Aorta (tissue), 5 donors: Measurements from ENCODE around the gene TFPT. TPM values are rescaled to one million over a fixed set of nuclear protein-coding genes. Genes with fewer than 3 reads are reported as not detected.

Experiments used
- ATAC-seq: fragments of 200-7000 bp; cut with Tn5 transposase; one replicate; pipeline ENCODE4 v1.9.1; 2022; ENCODE audit warnings: moderate library complexity; ENCODE audit not compliant: low FRiP score
- DNase-seq, 2 donors: peaks; one replicate each; pipeline ENCODE4 v3.0.0-alpha.2; 2020
- H3K27ac ChIP-seq, 2 donors: one replicate each; pipeline ENCODE4 v1.5.1; 2013; ENCODE audit warnings: low read length in 2 of 2, mild to moderate bottlenecking in 2 of 2, moderate library complexity in 2 of 2, control low read depth in 1 of 2, inconsistent platforms in 1 of 2, low read depth in 1 of 2
- H3K27me3 ChIP-seq, 2 donors: one replicate each; pipeline ENCODE4 v1.6.1; 2013; ENCODE audit warnings: control low read depth in 1 of 2, low read length in 1 of 2, mild to moderate bottlenecking in 1 of 2, moderate library complexity in 1 of 2; ENCODE audit not compliant: insufficient read depth in 2 of 2, control insufficient read depth in 1 of 2
- H3K36me3 ChIP-seq, 2 donors: one replicate each; pipeline ENCODE4 v1.6.1; 2013; ENCODE audit warnings: control low read depth in 1 of 2, low read length in 1 of 2, mild to moderate bottlenecking in 1 of 2; ENCODE audit not compliant: insufficient read depth in 2 of 2, control insufficient read depth in 1 of 2
- H3K4me1 ChIP-seq, 2 donors: one replicate each; pipeline ENCODE4 v1.6.1; 2013; ENCODE audit warnings: low read length in 2 of 2, control low read depth in 1 of 2, mild to moderate bottlenecking in 1 of 2, moderate library complexity in 1 of 2; ENCODE audit not compliant: insufficient read depth in 2 of 2, control insufficient read depth in 1 of 2
- H3K4me3 ChIP-seq, 2 donors: one replicate each; pipeline ENCODE4 v1.5.1; 2013; ENCODE audit warnings: low read length in 2 of 2, control low read depth in 1 of 2, mild to moderate bottlenecking in 1 of 2
- H3K9me3 ChIP-seq: one replicate; pipeline ENCODE4 v1.6.1; 2013; ENCODE audit warnings: mild to moderate bottlenecking, low read length; ENCODE audit not compliant: control insufficient read depth
- WGBS, 2 donors: extraction: QIAGEN DNeasy Blood & Tissue Kit; methylation state at CpG; one replicate each; pipeline ENCODE4 v1.1.7; 2013; 5-methylcytosine and 5-hydroxymethylcytosine counted together
- intact Hi-C, 2 donors: fragments of 100-400 bp; cut with DNase I; formaldehyde crosslinking; loops; one replicate each; pipeline versions ENCODE4 v1.14.2 to v1.15.0; 2022
- polyA plus RNA-seq, 2 donors: library from polyadenylated mRNA; stranded (reverse); fragments of 200-250 nt; gene quantifications; one replicate each; pipeline ENCODE4 v1.2.3, GENCODE V29; 2013
- total RNA-seq, 2 donors: library from RNA; stranded (reverse); fragmentation: NEBNext Ultra II Directional; extraction: Animal tissue kit (Norgen Biotek cat#: 25700); gene quantifications; one replicate each; pipeline ENCODE4 v1.2.1, GENCODE V29; 2021
- donor health status: healthy with polysubstance abuse.
- donor health status: Bipolar disorder and iron deficiency.
- donor health status: DM: no; HTN: no; CAD: no.
- donor health status: DM: no; HTN: no; CAD: no.
- donor health status: DM: yes; HTN: yes; CAD: no.

Gene TFPT
- total and polyA plus RNA-seq, 4 donors = 8.3 to 29.4 (median 15.1) TPM

DNA sequence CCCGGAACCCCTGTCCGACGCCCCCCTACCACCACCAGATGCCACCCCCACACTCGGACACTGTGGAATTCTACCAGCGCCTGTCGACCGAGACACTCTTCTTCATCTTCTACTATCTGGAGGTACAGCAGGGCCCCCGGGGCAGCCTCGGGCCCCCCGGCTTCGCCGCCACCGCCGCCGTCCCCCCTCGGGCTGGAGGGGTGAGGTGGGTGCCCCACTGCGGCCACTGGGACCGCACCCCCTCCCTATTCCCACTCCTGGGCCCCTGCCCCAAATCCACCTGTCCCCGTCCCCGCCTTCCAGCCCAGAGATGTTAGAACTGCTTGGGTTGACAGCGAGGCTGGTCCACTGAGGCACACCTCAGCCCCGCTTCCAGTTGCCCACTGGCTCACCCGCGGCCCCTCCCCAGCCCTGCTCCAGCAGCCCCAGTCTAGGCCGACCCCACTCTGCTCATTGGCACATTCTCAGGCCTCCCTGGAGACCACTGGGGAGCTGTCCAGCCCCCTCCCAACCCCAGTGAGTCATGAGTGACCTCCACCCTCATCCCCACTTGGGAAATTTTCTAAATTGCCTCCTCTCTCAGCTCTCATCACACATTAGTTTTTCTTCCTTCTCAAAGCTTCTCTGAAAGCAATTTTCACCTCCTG lies 37.5 kb upstream of the TFPT start:
- Histone ChIP-seq H3K27me3 (no peaks in the 10 kb centered on the region), H3K9me3 (no peaks in the 10 kb centered on the region), H3K4me3 (no peak overlapping the region), H3K36me3 (peaks cover 4 to 11% of the 10 kb centered on the region in 2 donors), H3K4me1 (no peaks in the 10 kb centered on the region), H3K27ac (no peak overlapping the region)
- intact Hi-C loops = loop anchor here in 1 of 2 donors (10.0 kb wide), 1 partner anchor 302 kb away; no protein-coding TSS in a partner anchor
- ATAC-seq (no peak), DNase-seq (no peak)
- 84% methylated on average over 25 of the region's 25 CpGs for WGBS, 2 donors

- H3K9me3 ChIP-seq = no peaks in the 10 kb centered on the region
- H3K4me1 ChIP-seq = no peaks in the 10 kb centered on the region
- no peak for DNase-seq
- H3K4me3 ChIP-seq = no peak overlapping the region
- WGBS, 2 donors = 87% methylated on average over 12 of the region's 12 CpGs
- peaks cover 4 to 11% of the 10 kb centered on the region in 2 donors for H3K36me3 ChIP-seq
- H3K27ac ChIP-seq = no peak overlapping the region
- intact Hi-C loops = loop anchor here in 1 of 2 donors (10.0 kb wide), 1 partner anchor 303 kb away; no protein-coding TSS in a partner anchor
- ATAC-seq = no peak
- H3K27me3 ChIP-seq = no peaks in the 10 kb centered on the region
These were observed 36.8 kb upstream of the TFPT start for GRCh38 chr19:54152267-54152666.

- DNase-seq (no peak), ATAC-seq (no peak)
- peaks cover 4 to 10% of the 10 kb centered on the region in 2 donors for H3K36me3 ChIP-seq
- no peak overlapping the region for H3K27ac ChIP-seq
- 82% methylated on average over 23 of the region's 23 CpGs for WGBS, 2 donors
- intact Hi-C loops = loop anchor here in 1 of 2 donors (10.0 kb wide), 1 partner anchor 303 kb away; no protein-coding TSS in a partner anchor
- H3K4me1 ChIP-seq = no peaks in the 10 kb centered on the region
- H3K9me3 ChIP-seq = no peaks in the 10 kb centered on the region
- no peaks in the 10 kb centered on the region for H3K27me3 ChIP-seq
- H3K4me3 ChIP-seq = no peak overlapping the region
These were observed 36.0 kb upstream of the TFPT start for GRCh38 chr19:54151362-54152035.

DNA sequence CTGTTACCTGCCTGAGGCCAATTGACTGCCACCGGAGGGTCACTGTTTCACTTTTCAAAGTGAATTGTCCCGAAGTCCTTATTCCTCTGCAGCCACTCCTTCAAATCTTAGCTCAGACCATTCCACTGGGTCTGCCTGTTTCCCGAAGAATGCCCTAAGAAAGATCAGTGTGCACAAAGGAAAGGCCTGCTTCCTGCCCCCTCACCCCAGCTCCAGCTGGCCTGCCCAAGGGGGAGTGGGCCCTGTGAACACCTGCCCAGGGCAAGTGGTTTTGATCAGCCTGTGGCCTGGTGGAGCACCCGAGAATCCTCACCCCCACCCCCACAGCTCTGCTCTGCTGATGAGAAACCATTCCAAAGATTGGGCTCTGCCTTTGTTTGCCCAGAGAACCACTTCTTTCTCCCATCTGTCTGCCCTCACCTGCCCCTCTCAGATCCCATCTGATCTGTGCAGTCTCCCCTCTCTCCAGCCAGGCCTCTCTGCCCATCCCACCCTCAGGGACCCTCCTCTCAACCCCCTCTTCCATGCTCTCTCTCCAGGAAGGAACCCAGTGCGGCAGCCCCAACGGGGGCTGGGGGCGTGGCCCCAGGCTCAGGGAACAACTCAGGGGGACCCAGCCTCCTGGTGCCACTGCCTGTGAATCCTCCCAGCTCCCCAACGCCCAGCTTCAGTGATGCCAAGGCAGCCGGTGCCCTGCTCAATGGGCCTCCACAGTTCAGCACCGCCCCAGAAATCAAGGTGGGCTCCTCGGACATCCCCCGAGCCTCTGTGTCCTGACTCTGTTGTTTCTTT lies 33.8 kb upstream of the TFPT start:
- Histone ChIP-seq H3K36me3 (peaks cover 0 to 18% of the 10 kb centered on the region in 2 donors), H3K9me3 (no peaks in the 10 kb centered on the region), H3K27ac (no peak overlapping the region), H3K27me3 (no peaks in the 10 kb centered on the region), H3K4me3 (no peak overlapping the region), H3K4me1 (no peaks in the 10 kb centered on the region)
- intact Hi-C loops = no loop called here
- WGBS, 2 donors = 84 to 85% methylated on average over 12 of the region's 12 CpGs
- no peak for ATAC-seq
- no peak for DNase-seq

DNA sequence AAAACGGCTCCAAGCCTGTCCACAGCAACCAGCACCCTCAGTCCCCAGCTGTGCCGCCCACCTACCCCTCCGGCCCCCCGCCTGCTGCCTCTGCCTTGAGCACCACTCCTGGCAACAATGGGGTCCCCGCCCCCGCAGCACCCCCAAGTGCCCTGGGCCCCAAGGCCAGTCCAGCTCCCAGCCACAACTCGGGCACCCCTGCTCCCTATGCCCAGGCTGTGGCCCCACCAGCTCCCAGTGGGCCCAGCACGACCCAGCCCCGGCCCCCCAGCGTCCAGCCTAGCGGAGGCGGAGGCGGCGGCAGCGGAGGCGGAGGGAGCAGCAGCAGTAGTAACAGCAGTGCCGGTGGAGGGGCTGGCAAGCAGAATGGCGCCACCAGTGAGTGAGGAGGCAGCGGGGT lies 32.7 kb upstream of the TFPT start:
- 83 to 85% methylated on average over 18 to 19 of the region's 19 CpGs for WGBS, 2 donors
- H3K9me3 ChIP-seq = no peaks in the 10 kb centered on the region
- H3K4me1 ChIP-seq = no peaks in the 10 kb centered on the region
- intact Hi-C loops = no loop called here
- peaks cover 0 to 23% of the 10 kb centered on the region in 2 donors for H3K36me3 ChIP-seq
- no peak overlapping the region for H3K4me3 ChIP-seq
- ATAC-seq = no peak
- no peak overlapping the region for H3K27ac ChIP-seq
- no peak for DNase-seq
- no peaks in the 10 kb centered on the region for H3K27me3 ChIP-seq

DNA sequence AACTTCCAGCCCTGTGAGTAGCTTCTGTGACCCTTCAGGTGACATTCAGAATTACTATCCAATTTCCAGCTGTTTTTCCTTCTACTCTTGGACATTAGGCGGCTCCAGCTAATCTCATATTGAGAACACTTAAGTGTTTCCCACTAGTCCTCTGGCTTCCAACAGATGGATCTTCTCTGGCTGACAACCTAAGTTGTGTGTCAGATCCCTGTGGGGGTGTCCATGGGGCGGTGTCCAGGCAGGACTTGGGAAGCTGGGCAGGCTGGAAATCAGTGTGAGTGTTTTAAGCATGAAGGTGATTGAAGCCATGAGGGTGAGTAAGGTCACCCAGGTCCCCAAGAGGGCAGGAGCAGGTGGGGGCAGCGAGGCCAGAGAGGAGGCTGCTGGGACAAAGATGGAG lies 32.2 kb upstream of the TFPT start:
- Histone ChIP-seq H3K36me3 (peaks cover 0 to 25% of the 10 kb centered on the region in 2 donors), H3K27ac (no peak overlapping the region), H3K4me3 (no peak overlapping the region), H3K9me3 (no peaks in the 10 kb centered on the region), H3K4me1 (no peaks in the 10 kb centered on the region), H3K27me3 (no peaks in the 10 kb centered on the region)
- WGBS, 2 donors = 80 to 90% methylated on average over 3 of the region's 3 CpGs
- intact Hi-C loops = no loop called here
- no peak for DNase-seq
- no peak for ATAC-seq

DNA sequence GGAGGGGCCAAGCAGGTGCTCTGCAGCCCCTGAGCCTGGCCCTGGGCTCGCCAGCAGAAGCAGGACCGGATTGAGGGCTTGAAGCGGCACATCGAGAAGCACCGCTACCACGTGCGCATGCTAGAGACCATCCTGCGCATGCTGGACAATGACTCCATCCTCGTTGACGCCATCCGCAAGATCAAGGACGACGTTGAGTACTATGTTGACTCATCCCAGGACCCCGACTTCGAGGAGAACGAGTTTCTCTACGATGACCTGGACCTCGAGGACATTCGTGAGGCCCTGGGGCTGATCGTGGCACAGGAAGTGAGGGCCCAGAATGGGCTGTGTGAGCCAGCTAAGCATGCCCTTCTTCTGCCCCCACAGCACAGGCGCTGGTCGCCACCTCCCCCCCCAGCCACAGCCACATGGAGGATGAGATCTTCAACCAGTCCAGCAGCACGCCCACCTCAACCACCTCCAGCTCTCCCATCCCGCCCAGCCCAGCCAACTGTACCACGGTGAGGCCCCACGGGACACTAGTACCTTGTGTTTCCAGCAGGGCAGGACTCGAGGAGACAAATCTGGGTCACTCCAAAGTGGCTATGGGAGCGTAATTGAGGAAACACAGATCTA lies 30.2 kb upstream of the TFPT start:
- ATAC-seq = no peak

DNA sequence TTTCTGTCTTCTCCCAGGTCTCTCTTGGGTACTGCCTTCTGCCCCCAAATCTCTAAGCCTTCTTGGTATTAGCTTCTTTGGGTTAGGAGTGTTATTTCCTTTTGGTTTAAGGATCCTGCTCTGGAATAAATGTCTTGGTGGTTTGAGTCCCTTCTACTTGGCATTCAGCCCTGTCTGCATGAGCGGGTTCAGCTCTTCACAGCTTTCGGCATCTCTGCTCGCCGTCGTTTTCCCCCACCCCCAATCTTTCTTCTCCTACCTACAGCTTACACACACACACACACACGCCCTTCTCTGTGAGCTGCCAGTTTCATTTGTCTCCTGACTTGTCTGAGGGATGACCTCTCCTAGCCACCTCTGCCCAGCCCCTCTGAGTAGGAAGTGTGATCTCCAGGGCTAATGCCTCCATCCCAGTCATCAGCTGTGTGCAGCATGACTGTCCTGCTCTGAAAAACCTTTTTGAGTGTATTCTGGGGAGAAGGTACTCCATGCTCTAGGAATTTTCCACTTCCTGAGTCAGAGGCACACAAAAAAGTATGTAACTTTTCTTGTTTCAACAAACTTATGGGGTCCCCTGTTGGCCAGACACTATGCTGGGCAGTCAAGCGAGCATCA lies 26.8 kb upstream of the TFPT start:
- no peak for ATAC-seq
- peaks cover 0 to 18% of the 10 kb centered on the region in 2 donors for H3K36me3 ChIP-seq

More for the DNA sequence above, 30.2 kb upstream of the TFPT start:
- Histone ChIP-seq H3K4me3 (no peak overlapping the region), H3K27me3 (no peaks in the 10 kb centered on the region), H3K9me3 (no peaks in the 10 kb centered on the region), H3K36me3 (peaks cover 0 to 20% of the 10 kb centered on the region in 2 donors), H3K4me1 (no peaks in the 10 kb centered on the region), H3K27ac (no peak overlapping the region)
- WGBS, 2 donors = 89 to 92% methylated on average over 28 of the region's 28 CpGs
- intact Hi-C loops = no loop called here
- DNase-seq = no peak

More for the DNA sequence above, 26.8 kb upstream of the TFPT start:
- no peak overlapping the region for H3K27ac ChIP-seq
- DNase-seq = no peak
- H3K4me1 ChIP-seq = no peaks in the 10 kb centered on the region
- no peaks in the 10 kb centered on the region for H3K27me3 ChIP-seq
- 68 to 81% methylated on average over 7 of the region's 7 CpGs for WGBS, 2 donors
- intact Hi-C loops = no loop called here
- no peak overlapping the region for H3K4me3 ChIP-seq
- H3K9me3 ChIP-seq = no peaks in the 10 kb centered on the region
